Airway epithelial cell (primary cell): ENCODE results near the gene SLC12A7. TPM values are rescaled to one million over a fixed set of nuclear protein-coding genes. Genes with fewer than 3 reads are reported as not detected.

Source experiments
- total RNA-seq: library from RNA; depleted of rRNA; stranded (reverse); fragments of >200 nt; gene quantifications from 2 replicates; pipeline ENCODE4 v1.2.3, GENCODE V29; 2015

The SLC12A7 gene
- 5.0 and 12.7 TPM in 2 replicates for total RNA-seq

DNA sequence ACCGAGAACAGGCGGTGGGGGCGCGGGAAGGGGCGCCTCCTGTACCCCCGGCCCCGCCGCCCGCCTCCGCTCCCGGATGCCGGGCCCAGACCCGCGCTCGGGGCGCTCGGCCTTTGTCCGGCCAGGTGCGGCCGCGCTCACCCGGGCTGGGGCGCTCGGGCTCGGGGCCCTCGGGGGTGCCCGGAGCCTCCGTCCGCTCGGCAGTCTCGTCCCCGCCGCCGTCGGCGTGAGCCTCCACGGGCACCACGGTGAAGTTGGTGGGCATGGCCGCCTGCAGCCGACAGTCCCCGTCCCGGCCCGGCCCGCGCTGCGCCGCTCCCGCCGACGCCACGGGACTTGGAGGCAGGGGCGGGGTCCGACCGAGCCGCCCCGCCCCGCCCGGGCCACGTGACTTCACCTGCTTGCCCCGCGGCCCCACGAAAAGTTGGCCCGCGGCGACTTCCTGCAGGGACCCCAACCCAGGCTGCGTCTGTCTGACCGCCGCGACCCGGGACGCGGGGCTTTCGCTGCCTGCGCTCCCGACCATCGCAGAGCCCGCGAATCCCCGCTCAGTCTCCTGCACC is at the start of gene SLC12A7:
Gene SLC12A7, minus strand, starts transcription at position 337 of the 563 bp plus-strand sequence. Its CDS starts 72 bp downstream, at position 265.

DNA sequence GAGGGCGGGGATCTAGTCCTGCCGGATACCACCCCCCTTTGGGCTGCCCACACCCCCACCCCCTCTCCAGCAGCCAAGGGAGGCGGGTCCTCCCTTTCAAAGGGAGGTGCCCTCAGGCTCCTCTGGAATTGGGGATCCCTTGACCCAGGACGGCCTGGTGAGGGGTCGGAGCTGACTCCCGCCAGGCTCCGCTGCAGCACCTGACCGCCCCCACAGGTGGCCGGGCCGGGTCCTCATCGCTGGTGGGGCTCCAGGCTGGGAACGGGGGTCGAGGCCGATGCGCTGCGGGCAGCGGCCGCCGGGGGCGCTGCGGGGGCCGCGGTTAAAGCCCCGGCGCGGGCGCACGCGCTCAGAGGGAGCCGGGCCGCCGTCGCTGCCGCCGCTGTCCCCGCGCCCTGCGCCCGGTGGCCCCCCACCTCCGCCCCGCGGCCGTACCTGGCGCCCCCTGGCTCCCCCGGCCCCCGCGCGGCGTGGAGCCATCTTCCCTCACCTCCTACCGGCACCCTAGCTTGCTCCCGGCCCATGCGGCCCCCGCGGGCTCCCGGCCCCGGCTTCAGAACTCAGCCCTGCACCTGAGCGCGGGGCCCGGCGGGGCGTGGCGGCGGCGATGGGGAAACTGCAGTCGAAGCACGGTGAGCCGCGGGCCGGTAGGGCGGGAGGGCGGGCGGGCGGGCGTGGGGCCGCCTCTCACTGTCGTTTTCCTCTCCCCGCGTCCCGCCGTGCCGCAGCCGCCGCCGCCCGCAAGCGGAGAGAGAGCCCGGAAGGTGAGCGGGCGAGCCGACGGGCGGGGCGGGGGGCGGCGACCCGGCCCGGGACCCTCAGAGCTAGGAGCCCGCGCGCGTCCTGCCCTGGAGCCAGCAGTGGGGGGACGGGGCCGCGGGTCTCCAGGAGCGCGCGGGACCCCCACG is 103.2 kb downstream of the SLC12A7 start, which contains the start of gene NKD2:
Gene NKD2, plus strand, starts transcription at position 352 of the 908 bp plus-strand sequence. Its CDS starts 256 bp downstream, at position 608.

Other genes starting within 250 kb of the SLC12A7 start
- 25.7 and 29.6 TPM in 2 replicates for gene BRD9, start 219.3 kb downstream of the SLC12A7 start, total RNA-seq
- 34.3 and 45.1 TPM in 2 replicates for gene TRIP13, start 219.2 kb downstream of the SLC12A7 start, total RNA-seq
- gene NKD2, start 103.3 kb downstream of the SLC12A7 start, total RNA-seq, result 0.09 and 0.42 TPM in 2 replicates
- gene SLC6A19, start 89.5 kb upstream of the SLC12A7 start, total RNA-seq, result not detected in 2 replicates
- not detected in 2 replicates for gene SLC6A18, start 113.3 kb upstream of the SLC12A7 start, total RNA-seq
- gene TERT, start 183.0 kb upstream of the SLC12A7 start, total RNA-seq, result not detected in 2 replicates
- gene CLPTM1L, start 233.0 kb upstream of the SLC12A7 start, total RNA-seq, result 98.7 and 132 TPM in 2 replicates